Measurements from ENCODE around the gene SETD1A.

SETD1A gene

DNA sequence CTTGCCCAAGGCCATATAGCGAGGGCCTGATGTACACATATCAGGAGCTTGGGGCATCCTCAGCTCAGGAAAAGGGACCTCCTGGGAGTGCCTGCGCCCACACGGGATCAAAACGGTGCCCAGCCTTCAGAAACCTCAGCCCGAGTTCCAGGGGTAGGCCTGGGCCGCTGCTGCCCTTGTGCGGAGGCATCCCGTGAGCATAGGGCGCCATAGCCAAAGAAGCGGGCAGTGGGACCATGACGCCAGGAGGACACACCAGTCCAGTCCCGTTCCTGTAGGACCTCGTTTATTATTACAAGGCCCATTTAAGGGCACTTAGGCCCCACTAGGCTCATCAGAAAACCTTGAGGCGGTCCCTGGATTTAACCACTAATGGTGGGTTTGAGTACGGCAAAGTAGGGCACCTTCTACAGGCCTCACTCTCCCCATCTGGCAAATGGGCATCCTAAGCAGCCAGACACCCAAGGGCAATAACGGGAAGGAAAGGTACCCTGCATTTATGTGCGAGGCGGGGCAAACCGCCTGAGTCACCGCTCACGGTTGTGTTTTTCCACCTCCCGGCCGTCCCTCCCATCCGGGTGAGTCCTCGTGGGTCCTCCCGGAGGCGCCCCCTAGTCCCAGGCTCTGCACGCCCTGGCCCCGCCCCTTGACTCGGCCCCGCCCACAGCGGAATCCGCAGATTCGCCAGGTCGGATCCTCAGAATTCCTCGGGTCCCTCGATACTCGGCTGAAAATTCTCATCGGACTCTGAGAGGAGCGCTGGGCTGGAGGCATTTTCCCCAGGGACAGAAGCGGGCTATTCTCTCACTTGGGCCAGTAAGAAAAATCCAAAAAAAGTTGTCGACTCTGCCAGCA is 726 bp upstream of the SETD1A start:
- peak; percentile 89 for DNase-seq

DNA sequence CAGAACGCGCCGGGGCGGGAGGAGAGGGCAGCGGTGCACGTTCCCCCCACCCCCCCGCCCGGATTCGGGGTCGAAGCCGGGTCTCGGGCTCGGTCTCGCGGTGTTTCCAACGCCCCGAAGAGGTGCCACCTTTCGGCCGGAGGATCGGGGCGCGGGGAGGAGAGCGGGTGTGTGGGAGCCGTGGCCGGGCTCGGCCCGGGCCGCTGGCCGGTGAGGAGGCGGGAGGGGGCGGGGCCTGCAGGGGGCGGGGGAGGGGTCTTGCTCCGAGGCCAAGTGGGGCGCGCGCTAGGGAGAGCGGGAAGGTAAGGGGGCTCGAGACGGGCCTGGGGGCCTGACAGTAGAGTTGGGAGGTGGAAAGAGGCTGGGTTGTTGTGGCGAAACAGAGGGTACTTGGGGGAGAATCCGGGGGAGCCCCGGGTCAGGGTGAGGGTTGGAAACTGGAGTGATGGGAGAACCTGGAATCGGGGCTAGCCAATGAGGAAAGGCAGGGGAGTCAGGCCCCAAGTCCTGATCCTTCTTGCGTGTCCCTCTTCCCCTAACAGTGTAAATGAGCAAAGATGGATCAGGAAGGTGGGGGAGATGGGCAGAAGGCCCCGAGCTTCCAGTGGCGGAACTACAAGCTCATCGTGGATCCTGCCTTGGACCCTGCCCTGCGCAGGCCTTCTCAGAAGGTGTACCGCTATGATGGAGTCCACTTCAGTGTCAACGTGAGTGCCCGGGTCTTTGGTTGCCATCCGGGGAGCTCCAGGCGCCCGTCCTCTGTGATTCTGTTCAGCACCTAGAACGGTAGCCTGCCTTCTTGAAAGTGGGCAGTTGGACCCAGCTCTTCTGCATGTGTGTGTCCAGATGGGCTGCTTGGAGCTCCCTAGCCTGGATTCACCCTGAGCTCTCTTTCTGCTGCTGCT is 873 bp downstream of the SETD1A start:
- DNase-seq: peak; percentile 47

GRCh38 chr16:30961384-30961783 is 3.8 kb downstream of the SETD1A start:
- no peak for DNase-seq

- no peak for DNase-seq
Measured at GRCh38 chr16:30963925-30964511, 6.5 kb downstream of the SETD1A start.

- DNase-seq: no peak
Measured at GRCh38 chr16:30964574-30965226, 7.1 kb downstream of the SETD1A start.

GRCh38 chr16:30965436-30965835 is 7.9 kb downstream of the SETD1A start:
- DNase-seq: no peak

DNA sequence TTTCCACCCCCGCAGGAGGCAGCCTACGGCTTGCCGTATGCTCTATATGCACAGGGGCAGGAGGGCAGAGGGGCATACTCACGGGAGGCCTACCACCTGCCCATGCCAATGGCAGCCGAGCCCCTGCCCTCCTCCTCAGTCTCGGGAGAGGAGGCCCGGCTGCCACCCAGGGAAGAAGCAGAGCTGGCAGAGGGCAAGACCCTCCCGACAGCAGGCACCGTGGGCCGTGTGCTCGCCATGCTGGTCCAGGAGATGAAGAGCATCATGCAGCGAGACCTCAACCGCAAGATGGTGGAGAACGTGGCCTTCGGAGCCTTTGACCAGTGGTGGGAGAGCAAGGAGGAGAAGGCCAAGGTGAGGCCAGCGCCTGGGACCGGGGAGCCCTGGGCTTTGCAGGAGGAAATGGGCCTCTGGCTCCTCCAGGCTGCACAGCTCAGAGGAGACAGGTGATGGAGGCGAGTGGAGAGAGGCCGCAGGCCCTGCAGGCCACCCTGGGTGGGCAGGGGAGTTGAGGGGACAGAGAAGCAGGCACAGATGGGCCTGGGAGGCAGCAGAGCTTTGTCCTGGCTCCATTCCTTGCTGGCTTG is 8.6 kb downstream of the SETD1A start:
- DNase-seq: no peak

DNA sequence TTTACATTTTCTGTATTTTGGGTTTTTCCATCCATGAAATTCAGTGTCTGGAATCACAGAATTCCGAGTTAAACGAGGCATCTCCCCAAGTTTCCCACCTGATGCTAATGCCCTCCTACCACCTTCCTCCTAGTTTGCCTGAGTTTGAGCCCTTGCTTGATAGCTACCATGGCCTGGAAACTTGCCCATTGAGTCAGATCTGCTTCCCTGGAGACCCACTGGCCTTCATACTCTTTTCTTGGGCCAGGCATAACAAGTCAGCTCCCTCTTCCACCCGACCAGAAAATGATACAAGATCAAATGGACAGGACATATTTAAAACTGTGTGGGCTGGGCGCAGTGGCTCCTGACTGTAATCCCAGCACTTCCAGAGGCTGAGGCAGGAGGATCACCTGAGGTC is 10.2 kb downstream of the SETD1A start:
- DNase-seq: no peak

DNA sequence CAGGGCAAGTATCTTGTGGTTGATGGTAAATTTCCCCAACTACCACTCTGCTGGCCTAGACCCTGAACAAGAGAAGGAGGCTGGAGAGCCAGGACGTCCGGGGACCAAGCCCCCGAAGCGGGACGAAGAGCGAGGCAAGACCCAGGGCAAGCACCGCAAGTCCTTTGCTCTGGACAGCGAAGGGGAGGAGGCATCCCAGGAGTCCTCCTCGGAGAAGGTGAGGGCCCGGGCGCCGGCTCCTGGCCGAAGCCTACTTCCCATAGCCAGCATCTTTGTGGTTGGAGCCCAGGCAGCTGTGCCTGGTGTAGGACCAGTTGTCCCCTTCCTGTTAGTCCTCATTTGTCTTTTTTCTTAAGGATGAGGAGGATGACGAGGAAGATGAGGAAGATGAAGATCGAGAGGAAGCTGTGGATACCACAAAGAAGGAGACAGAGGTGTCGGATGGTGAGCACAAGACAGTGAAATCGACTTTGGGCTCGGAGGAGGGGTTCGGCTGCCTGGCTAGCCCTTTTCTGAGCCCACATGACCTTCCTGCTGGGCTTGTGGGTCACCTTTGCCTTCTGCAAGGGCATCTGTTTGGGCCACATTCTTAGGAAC is 11.8 kb downstream of the SETD1A start:
- DNase-seq: no peak

- DNase-seq: no peak
Measured at GRCh38 chr16:30971298-30971697, 13.7 kb downstream of the SETD1A start.

GRCh38 chr16:30972872-30973271 is 15.3 kb downstream of the SETD1A start:
- DNase-seq: peak; percentile 76

DNA sequence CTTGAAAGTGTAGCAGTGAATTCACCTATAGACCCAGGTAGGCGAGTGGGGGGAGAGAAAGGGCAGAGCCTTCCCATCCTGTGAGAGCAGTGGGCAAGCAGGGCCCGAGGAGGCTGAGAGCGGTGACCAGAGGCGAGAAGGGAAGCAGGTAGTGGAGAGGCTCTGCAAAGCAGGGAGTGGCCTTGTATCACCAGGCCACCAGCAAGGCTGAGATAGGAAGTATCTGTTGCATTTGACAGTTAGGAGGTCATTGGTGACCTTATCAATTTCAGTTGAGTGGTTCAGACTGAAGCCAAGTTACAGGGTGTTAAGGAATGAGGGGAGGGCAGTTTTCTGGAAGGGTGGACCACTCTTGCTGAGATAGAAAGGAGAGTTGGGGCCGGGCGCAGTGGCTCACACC is 16.8 kb downstream of the SETD1A start:
- DNase-seq: peak; percentile 93

DNA sequence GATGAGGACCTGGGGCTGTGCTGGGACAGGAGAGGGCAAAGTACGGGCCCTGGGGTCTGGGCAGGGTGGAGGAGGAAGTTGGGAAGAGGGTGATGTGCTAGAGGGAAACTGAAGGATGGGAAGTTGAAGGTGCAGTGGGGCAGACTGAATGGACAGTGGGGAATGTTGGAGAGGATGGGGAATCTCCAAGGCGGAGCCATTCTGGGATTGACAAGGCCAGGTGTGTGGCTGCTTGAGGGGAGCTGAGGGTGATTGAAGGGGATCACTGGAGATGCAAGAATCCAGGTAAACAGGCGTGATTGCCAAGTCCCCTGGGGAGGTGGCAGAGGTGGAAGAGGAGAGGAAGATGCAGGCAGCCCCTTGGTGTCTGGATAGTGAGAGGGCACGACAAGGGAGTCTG is 18.9 kb downstream of the SETD1A start:
- DNase-seq: no peak

GRCh38 chr16:30977502-30977901 is 19.9 kb downstream of the SETD1A start:
- peak; percentile 46 for DNase-seq

GRCh38 chr16:30979170-30980022 is 21.8 kb downstream of the SETD1A start:
- DNase-seq: no peak

GRCh38 chr16:30980023-30980371 is 22.4 kb downstream of the SETD1A start:
- no peak for DNase-seq

GRCh38 chr16:30980434-30980833 is 22.9 kb downstream of the SETD1A start:
- no peak for DNase-seq

- DNase-seq: no peak
Measured at GRCh38 chr16:30980959-30981358, 23.4 kb downstream of the SETD1A start.

DNA sequence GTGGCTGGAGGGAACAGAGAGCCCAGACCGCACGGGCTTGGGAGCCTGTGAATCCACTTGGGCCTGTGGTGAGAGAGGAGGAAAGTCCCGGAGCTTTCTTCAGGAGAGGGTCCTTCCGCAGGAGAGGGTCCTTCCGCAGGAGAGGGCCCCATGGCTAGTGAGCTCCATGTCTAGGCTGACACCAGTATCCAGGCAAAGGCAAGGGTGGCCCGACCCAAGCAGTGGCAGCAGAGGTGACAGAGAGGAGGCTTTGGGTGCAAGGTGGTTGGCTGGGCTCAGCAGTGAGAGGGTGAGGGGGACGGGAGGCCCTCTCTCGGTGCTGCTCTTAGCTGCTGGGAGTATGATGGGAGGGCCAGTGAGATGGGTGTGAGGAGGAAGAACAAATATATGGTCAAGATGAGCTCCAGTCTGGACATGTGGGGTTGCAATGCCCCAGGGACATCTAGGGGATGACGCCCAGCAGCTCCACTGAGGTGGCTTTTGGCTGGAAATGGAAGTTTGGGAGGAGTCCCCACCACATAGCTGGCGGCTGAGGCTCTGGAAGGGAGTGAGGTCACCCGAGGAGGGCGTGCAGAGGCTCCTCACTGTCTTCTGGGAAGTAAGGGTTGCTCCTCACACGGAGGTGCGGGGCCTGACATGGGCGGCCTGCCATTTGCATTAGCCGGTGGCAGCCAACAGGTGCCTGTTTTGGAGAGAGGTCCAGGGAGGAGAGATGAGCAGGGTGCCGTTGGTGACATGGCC is 25.2 kb downstream of the SETD1A start:
- no peak for DNase-seq

DNA sequence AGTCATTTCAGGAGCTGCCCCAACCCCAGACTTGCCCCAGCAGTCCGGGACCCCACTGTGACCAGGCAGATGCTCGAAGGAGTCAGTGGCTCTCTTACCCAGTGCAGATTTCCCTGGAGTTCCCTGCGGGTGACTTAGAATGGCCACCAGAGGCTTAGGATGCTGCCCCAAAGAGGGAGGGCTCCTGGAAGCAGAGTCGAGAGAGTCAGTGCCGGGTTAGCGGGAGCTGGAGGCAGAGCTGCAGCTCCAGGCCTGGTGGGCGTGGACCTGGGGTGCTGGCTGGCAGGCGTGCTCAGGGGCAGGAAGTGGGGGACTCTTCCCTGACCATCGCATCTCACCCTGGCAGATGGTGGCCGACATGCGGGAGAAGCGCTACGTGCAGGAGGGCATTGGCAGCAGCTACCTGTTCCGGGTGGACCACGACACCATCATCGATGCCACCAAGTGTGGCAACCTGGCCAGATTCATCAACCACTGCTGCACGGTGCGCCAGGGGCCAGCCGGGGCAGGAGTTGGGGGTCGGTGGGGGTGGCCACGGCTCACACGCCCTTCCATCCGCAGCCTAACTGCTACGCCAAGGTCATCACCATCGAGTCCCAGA is 25.8 kb downstream of the SETD1A start:
- no peak for DNase-seq
